Lower leg skin (tissue), 4 donors: Measurements from ENCODE around the gene F12. TPM values are rescaled to one million over a fixed set of nuclear protein-coding genes. Genes with fewer than 3 reads are reported as not detected.

Experiments
- DNase-seq, 2 donors: peaks; one replicate each; pipeline ENCODE4 v3.0.0-alpha.2; 2019; ENCODE audit warnings: low spot score in 2 of 2
- H3K4me3 ChIP-seq: fragments of 200-600 bp; sonication (generic); 2 replicates; pipeline ENCODE4 v1.5.1; 2017; ENCODE audit warnings: mild to moderate bottlenecking, low read depth; ENCODE audit not compliant: poor library complexity, severe bottlenecking
- POLR2A ChIP-seq, 2 donors: fragments of 450-650 bp; IDR thresholded peaks; one replicate each; pipeline ENCODE4 v1.6.1; 2016 to 2017; ENCODE audit warnings: antibody characterized with exemption in 2 of 2, mild to moderate bottlenecking in 1 of 2, moderate library complexity in 1 of 2
- WGBS, 2 donors: methylation state at CpG; one replicate each; pipeline ENCODE4 v1.1.5; 2018; 5-methylcytosine and 5-hydroxymethylcytosine counted together
- intact Hi-C: fragments of 100-400 bp; cut with DNase I; formaldehyde crosslinking; loops from one replicate; pipeline ENCODE4 v1.15.0; 2023; ENCODE audit warnings: low total_unique reads
- total RNA-seq, 4 donors: library from RNA; depleted of rRNA; stranded (reverse); fragments of >200 nt; gene quantifications; one replicate each; pipeline ENCODE4 v1.1.0, GENCODE V29; 2016
- TF ChIP-seq, protein P1 (sequence below), 3 donors: fragments of 450-650 bp; IDR thresholded peaks; one replicate each; pipeline ENCODE4 v1.5.1; 2016; ENCODE audit warnings: antibody characterized with exemption in 3 of 3, mild to moderate bottlenecking in 3 of 3, moderate library complexity in 2 of 3

F12 gene
- total RNA-seq, 4 donors from 2014 or later = 1.9 to 14.5 (median 10.1) TPM

DNA sequence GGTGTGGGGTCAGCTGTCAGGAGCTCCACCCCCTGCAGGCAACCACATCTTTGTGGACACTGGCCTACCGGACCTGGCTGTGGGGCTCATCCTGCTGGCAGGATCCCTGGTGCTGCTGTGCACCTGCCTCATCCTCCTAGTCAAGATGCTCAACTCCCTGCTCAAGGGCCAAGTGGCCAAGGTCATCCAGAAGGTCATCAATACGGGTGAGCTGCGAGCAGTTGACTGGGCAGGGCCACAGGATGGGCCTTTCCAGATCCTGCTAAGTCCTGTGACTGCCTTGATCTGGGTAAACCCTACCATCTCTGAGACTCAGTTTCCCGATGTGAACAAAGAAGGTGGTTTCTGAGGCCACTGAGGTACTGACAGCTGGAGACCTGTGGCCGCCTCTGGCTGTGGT, 15.4 kb downstream of the F12 start:
- WGBS, 2 donors = 75 to 84% methylated on average over 4 to 5 of the region's 5 CpGs
- no peak overlapping the region for H3K4me3 ChIP-seq
- intact Hi-C loops = no loop called here
- TF ChIP-seq, protein P1, sequence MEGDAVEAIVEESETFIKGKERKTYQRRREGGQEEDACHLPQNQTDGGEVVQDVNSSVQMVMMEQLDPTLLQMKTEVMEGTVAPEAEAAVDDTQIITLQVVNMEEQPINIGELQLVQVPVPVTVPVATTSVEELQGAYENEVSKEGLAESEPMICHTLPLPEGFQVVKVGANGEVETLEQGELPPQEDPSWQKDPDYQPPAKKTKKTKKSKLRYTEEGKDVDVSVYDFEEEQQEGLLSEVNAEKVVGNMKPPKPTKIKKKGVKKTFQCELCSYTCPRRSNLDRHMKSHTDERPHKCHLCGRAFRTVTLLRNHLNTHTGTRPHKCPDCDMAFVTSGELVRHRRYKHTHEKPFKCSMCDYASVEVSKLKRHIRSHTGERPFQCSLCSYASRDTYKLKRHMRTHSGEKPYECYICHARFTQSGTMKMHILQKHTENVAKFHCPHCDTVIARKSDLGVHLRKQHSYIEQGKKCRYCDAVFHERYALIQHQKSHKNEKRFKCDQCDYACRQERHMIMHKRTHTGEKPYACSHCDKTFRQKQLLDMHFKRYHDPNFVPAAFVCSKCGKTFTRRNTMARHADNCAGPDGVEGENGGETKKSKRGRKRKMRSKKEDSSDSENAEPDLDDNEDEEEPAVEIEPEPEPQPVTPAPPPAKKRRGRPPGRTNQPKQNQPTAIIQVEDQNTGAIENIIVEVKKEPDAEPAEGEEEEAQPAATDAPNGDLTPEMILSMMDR (IDR thresholded peaks at IDR 0.05) = no peak
- TF ChIP-seq POLR2A (IDR thresholded peaks at IDR 0.05) = no peak
- no peak for DNase-seq

DNA sequence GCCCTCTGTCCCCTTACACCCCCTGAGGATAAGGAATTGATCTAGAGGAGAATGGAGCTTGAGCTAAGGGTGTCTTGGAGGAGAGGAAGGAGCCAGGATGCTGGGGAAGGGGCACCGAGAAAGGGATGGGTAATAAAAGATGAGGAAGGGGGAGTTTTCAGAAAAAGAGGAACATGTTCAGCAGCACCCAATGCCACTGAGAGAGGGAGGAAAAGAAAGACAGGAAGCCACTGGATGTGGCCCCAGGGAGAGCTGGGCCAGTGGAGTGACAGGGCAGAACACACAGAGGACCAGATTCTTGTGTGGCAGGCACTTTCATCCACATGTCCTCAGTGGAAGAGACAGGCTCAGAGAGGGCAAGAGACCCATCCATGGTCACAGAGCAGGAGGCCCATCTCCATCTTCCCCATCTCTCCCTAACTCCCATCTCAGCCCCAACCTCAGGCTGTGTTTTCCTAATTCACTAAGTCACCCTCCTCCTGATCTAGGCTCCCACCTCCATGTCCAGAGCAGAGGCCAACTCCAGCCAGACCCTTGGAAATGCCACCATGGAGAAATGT, 16.1 kb downstream of the F12 start:
- no peak for DNase-seq
- intact Hi-C loops = no loop called here
- TF ChIP-seq, protein P1 (IDR thresholded peaks at IDR 0.05) = no peak
- no peak for TF ChIP-seq POLR2A (IDR thresholded peaks at IDR 0.05)
- 73 to 84% methylated on average over 1 of the region's 1 CpG for WGBS, 2 donors
- no peak overlapping the region for H3K4me3 ChIP-seq

DNA sequence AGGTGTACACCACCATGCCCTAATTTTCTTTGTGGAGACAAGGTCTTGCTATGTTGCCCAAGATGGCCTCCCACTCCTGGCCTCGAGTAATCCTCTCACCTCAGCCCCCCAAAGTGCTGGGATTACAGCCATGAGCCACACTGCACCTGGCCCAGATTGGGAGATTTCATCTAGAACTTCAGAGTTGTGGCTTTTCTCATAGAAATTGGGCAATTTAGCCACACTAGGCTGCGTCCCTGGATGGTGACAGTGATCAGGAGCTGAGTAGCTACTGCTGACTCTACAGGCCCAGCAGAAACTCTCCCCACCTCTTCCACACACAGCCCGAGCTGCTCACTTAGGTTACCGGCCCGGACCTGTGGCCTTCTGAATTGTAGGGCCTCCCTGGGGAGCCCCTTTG, 16.6 kb downstream of the F12 start:
- DNase-seq = no peak
- 75 to 87% methylated on average over 5 of the region's 5 CpGs for WGBS, 2 donors
- TF ChIP-seq, protein P1 (IDR thresholded peaks at IDR 0.05) = no peak
- no peak for TF ChIP-seq POLR2A (IDR thresholded peaks at IDR 0.05)
- intact Hi-C loops = no loop called here
- no peak overlapping the region for H3K4me3 ChIP-seq

DNA sequence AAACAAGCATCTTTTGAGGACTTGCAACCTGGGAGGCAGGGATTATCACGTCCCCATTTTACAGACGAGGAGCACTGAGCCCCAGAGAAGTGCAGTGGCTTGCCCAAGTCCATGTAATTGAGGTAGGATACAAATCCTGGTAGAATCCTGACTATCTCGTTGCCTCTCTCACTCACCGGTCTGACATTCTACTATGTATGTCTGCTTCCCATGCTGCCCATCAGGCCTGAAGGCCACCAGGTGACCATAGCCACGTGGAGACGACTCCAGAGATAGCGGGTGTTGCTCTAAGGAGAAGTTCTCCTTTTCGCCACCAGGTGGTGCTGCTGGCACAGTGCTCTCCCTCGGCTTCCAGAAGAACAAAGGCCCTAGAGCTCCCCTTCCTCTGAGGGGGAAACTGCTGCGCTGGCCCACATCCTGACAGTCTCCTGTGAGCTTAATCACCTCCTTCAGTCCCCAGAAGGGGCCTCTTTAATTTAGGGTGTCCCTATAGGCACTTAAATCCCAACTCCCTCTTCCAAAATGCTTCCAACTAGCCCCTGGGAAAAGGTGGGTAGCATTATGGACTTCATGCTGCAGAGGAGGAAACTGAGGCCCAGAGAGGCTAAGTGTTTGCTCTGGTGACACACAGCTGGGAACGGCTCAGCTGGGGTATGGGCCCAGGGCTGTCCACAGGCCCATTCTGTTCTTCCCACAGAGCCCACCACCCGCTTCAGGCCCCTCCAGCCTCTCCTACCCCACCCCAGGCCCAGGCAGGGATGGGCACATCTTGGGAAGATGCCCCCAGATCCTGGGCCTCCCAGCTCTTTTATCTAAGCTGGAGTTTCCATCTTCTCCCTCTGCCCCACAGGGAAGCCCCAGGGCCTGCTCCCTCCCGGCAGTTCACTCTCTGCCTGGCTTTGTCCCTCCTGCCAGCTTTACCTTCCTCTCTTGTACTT, 18.7 kb downstream of the F12 start:
- intact Hi-C loops = loop anchor here (1.0 to 2.0 kb wide), 2 partner anchors 36 to 40 kb away; partner anchors contain the start of gene GRK6
- H3K4me3 ChIP-seq = no peak overlapping the region
- no peak for TF ChIP-seq POLR2A (IDR thresholded peaks at IDR 0.05)
- TF ChIP-seq, protein P1 (IDR thresholded peaks at IDR 0.05) = peak in 1 of 3 donors; percentile 67
- WGBS, 2 donors = 21 to 22% methylated on average over 12 to 13 of the region's 13 CpGs
- peak; percentile 82 to 96 for DNase-seq

DNA sequence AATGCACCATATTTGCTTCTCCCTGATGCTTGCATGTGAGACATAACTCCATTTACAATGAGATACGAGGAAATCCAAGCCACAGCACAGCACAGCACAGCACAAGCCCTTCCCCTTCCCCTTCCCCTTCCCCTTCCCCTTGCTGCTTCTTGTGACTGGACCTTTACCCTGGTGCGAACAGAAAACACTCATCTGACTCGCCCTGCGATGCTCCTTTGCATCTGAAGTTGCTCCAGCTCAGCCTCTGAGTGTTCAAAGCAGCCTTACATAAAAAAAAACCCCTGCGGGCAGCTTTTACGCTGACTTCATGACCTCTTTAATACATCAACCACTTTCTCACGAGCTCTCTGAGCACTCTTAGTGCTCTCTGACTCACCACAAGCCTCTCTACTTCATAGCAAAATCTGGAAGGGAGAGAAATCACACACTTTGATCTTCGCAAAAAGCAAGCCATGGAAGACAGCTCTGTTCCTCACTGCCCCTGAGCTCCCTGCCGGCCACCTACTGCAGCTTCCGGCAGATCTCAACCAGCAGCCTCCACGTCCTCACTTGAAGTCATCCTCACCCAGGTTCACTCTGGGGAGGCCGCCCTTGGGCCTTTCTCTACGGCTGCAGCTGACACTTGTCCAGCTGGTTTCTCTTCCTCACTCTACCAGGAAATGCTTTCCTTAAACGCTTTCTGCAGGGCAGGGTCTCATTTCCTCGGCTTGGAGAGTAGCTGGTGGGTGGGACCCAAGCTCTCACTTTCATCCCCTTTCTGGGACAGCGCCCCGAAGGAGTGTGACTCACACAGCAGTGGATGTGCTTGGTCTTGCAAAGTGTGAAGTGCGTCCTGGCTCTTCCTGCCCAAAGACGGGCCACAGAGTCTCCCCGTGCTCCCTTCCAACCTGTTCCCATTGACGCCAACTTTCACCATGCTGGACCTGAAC, 19.9 kb downstream of the F12 start:
- TF ChIP-seq, protein P1 (IDR thresholded peaks at IDR 0.05) = no peak
- no peak for TF ChIP-seq POLR2A (IDR thresholded peaks at IDR 0.05)
- intact Hi-C loops = loop anchor here (2.0 kb wide), 1 partner anchor 41 kb away; no protein-coding TSS in a partner anchor
- WGBS, 2 donors = 13 to 16% methylated on average over 21 of the region's 21 CpGs
- no peak for DNase-seq
- no peak overlapping the region for H3K4me3 ChIP-seq
